Uterus (tissue), 2 donors: ENCODE results near the gene FAM25G.

Experiments
- POLR2A ChIP-seq, 2 donors: fragments of 450-650 bp; IDR thresholded peaks; one replicate each; pipeline ENCODE4 v1.6.1; 2016; ENCODE audit warnings: antibody characterized with exemption in 2 of 2, mild to moderate bottlenecking in 1 of 2, moderate library complexity in 1 of 2
- TF ChIP-seq, protein P1 (sequence below), 4 experiments: fragments of 200-600 bp in 2 of 4; fragments of 450-650 bp in 2 of 4; sonication (generic) in 2 of 4; IDR thresholded peaks; one replicate each; pipeline ENCODE4 v1.5.1; 2016 to 2019; ENCODE audit warnings: antibody characterized with exemption in 4 of 4, mild to moderate bottlenecking in 2 of 4, moderate library complexity in 1 of 4

DNA sequence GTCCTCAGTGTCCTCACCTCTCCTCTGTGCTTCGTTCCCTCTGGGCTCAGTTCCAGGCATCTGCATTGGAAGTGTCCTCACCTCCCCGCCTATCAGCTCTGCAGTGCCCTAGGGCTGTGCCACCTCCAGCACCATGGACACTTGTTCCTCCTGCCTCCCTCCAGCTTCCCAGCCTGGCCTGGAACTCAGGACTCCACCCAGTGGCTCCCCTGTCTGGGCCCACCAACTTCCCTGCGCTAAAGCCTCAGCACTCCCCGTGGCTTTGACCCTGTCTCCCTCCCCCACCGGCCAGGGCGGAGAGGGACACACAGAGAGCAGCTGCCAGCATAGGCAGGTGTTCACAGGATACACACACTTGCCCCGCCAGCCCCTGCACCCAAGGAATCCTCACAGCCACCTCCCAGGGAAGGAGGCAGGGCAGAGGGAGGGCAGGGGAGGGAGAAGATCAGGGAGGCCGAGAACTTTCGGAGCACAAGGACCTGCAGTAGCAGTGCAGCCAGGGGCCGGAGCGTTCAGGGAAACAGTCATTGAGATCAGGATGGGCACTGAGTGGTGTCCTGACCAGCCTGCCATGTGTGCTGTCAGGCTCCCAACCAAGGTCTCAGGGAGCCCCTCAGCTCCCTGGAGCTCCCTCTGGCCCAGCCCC is 38.9 kb downstream of the FAM25G start:
- TF ChIP-seq, protein P1, sequence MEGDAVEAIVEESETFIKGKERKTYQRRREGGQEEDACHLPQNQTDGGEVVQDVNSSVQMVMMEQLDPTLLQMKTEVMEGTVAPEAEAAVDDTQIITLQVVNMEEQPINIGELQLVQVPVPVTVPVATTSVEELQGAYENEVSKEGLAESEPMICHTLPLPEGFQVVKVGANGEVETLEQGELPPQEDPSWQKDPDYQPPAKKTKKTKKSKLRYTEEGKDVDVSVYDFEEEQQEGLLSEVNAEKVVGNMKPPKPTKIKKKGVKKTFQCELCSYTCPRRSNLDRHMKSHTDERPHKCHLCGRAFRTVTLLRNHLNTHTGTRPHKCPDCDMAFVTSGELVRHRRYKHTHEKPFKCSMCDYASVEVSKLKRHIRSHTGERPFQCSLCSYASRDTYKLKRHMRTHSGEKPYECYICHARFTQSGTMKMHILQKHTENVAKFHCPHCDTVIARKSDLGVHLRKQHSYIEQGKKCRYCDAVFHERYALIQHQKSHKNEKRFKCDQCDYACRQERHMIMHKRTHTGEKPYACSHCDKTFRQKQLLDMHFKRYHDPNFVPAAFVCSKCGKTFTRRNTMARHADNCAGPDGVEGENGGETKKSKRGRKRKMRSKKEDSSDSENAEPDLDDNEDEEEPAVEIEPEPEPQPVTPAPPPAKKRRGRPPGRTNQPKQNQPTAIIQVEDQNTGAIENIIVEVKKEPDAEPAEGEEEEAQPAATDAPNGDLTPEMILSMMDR (IDR thresholded peaks at IDR 0.05), result no peak
- no peak for TF ChIP-seq POLR2A (IDR thresholded peaks at IDR 0.05)
